Skeletal muscle tissue (tissue), 4 donors: ENCODE results near the gene MPI. TPM values are rescaled to one million over a fixed set of nuclear protein-coding genes. Genes with fewer than 3 reads are reported as not detected.
"Not testable (repeated sequence)": the region's sequence is repeated elsewhere in the genome, so short reads cannot be mapped to it uniquely, and the experiment has no call there.

Source experiments
- H3K27ac ChIP-seq: one replicate; pipeline ENCODE4 v1.7.0; 2013; ENCODE audit warnings: mild to moderate bottlenecking, low read depth, low read length, inconsistent platforms
- H3K27me3 ChIP-seq, 3 donors: one replicate each; pipeline ENCODE4 v1.7.0; 2013; ENCODE audit warnings: low read length in 3 of 3; ENCODE audit not compliant: control insufficient read depth in 3 of 3, insufficient read depth in 3 of 3
- H3K36me3 ChIP-seq, 3 donors: one replicate each; pipeline ENCODE4 v1.7.0; 2013; ENCODE audit warnings: low read length in 3 of 3; ENCODE audit not compliant: control insufficient read depth in 3 of 3, insufficient read depth in 3 of 3
- H3K4me1 ChIP-seq, 3 donors: one replicate each; pipeline ENCODE4 v1.7.0; 2013; ENCODE audit warnings: low read length in 3 of 3, mild to moderate bottlenecking in 3 of 3; ENCODE audit not compliant: control insufficient read depth in 3 of 3, insufficient read depth in 3 of 3
- H3K4me3 ChIP-seq, 3 donors: one replicate each; pipeline ENCODE4 v1.7.0; 2013; ENCODE audit warnings: low read length in 3 of 3
- H3K9ac ChIP-seq, 3 donors: one replicate each; pipeline ENCODE4 v1.7.0; 2013; ENCODE audit warnings: low read length in 3 of 3, mild to moderate bottlenecking in 3 of 3, moderate library complexity in 2 of 3, low read depth in 1 of 3
- H3K9me3 ChIP-seq, 3 donors: one replicate each; pipeline ENCODE4 v1.7.0; 2013; ENCODE audit warnings: low read length in 3 of 3; ENCODE audit not compliant: control insufficient read depth in 3 of 3
- total RNA-seq: library from RNA; depleted of rRNA; stranded (reverse); fragments of >200 nt; gene quantifications from one replicate; pipeline ENCODE4 v1.2.3, GENCODE V29; 2014
- donor health status: Osteomylitis.

The MPI gene
- total RNA-seq, 1 donor from 2014 or later, result 22.4 TPM

DNA sequence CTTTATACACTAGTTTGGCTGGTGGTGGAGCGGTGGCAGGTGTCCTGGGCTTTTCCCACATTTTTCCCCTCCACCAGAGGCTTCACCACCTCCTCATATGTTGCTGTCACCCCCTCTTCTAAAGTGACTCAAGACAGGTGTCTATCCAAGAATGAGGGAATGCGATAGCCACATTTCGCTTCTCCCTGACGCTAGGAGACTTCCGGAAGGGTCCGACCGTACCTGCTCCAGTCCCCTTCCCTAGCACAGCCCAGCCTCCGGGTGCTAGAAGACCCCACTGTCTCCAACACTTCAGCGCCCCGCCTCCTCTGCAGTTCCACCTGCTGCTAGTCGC is 17.2 kb upstream of the MPI start:
- peaks cover 0 to 5% (median 3%) of the 10 kb centered on the region in 3 donors for H3K36me3 ChIP-seq
- H3K4me3 ChIP-seq, result peak overlapping the region; percentile 89 to 98 (median 95)
- no peaks in the 10 kb centered on the region for H3K27me3 ChIP-seq
- H3K9ac ChIP-seq, result peak overlapping the region; percentile 86 to 92 (median 92)
- H3K4me1 ChIP-seq, result peaks cover 48 to 52% (median 48%) of the 10 kb centered on the region in 3 donors
- peak overlapping the region; percentile 65 for H3K27ac ChIP-seq
- H3K9me3 ChIP-seq, result no peaks in the 10 kb centered on the region

- Histone ChIP-seq H3K36me3 (peaks cover 0 to 3% (median under 1%) of the 10 kb centered on the region in 3 donors), H3K27me3 (no peaks in the 10 kb centered on the region), H3K4me3 (peak within 1 kb of the TSS; percentile 89 to 98 (median 95)), H3K9me3 (no peaks in the 10 kb centered on the region), H3K9ac (peak within 1 kb of the TSS; percentile 86 to 92 (median 92)), H3K4me1 (peaks cover 43 to 47% (median 47%) of the 10 kb centered on the region in 3 donors), H3K27ac (peak within 1 kb of the TSS; percentile 65)
Observed at GRCh38 chr15:74873036-74873755, 16.6 kb upstream of the MPI start, which contains the start of gene SCAMP2. TSS of gene SCAMP2 (minus strand) at chr15:74873365. CDS start at chr15:74873255, 110 bp downstream.

- peaks cover 37 to 42% (median 40%) of the 10 kb centered on the region in 3 donors for H3K4me1 ChIP-seq
- no peaks in the 10 kb centered on the region for H3K9me3 ChIP-seq
- H3K27ac ChIP-seq, result peak overlapping the region; percentile 37
- peak overlapping the region; percentile 89 to 98 (median 95) for H3K4me3 ChIP-seq
- H3K36me3 ChIP-seq, result no peaks in the 10 kb centered on the region
- no peaks in the 10 kb centered on the region for H3K27me3 ChIP-seq
- peak overlapping the region; percentile 81 to 92 (median 85) for H3K9ac ChIP-seq
Observed at GRCh38 chr15:74873756-74874424, 16.0 kb upstream of the MPI start.

DNA sequence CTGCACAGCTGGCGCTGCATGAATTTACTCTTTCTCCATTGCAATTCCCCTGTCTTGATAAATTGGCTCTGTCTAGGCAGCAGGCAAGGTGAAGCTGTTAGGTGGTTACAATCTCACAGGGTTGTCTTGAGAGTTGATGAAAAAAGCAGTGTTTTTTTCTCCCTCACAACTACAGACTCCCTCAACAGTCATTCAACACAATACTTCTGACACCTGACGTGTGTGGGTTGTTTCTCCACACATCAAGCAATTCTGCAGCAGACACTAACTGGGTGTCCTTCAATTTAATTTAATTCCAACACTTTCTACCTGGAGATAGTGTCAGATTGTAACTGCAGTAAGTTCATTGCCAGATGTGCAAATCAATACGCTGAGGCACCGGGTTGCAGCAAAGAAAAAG is 11.6 kb upstream of the MPI start:
- peaks cover 0 to 2% (median 0%) of the 10 kb centered on the region in 3 donors for H3K9me3 ChIP-seq
- H3K9ac ChIP-seq, result no peak overlapping the region
- H3K4me3 ChIP-seq, result no peak overlapping the region
- H3K4me1 ChIP-seq, result peaks cover 4 to 6% (median 6%) of the 10 kb centered on the region in 3 donors
- no peak overlapping the region for H3K27ac ChIP-seq
- no peaks in the 10 kb centered on the region for H3K36me3 ChIP-seq
- no peaks in the 10 kb centered on the region for H3K27me3 ChIP-seq

DNA sequence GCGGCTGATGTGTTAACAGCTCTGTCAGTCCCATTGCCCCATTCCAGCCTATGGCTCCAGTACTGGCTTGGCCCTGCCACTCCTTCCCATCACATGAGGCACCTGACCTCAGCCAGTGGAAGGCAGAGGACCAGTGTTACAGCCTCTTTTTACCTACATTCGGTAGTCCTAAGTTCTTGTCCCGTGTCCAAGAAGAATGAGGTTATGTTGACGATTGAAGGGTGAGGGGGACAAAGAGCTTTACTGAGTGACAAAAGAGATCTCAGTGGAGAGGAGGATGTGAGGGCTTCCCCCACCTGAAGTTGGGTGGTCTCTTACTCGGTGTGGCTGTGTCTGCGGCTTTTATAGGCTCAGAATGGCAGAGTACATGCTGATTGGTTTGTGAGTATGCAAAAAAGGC is 7.3 kb upstream of the MPI start:
- Histone ChIP-seq H3K9me3 (peaks cover 0 to 2% (median 0%) of the 10 kb centered on the region in 3 donors), H3K36me3 (no peaks in the 10 kb centered on the region), H3K27ac (no peak overlapping the region), H3K27me3 (no peaks in the 10 kb centered on the region), H3K4me3 (no peak overlapping the region), H3K4me1 (no peaks in the 10 kb centered on the region), H3K9ac (no peak overlapping the region)

GRCh38 chr15:74884428-74885223 is 5.2 kb upstream of the MPI start:
- H3K4me1 ChIP-seq, result peaks cover 9 to 11% (median 9%) of the 10 kb centered on the region in 3 donors
- H3K36me3 ChIP-seq, result no peaks in the 10 kb centered on the region
- no peak overlapping the region for H3K27ac ChIP-seq
- no peak overlapping the region for H3K4me3 ChIP-seq
- H3K27me3 ChIP-seq, result no peaks in the 10 kb centered on the region
- peaks cover 0 to 2% (median 0%) of the 10 kb centered on the region in 3 donors for H3K9me3 ChIP-seq
- H3K9ac ChIP-seq, result no peak overlapping the region

- no peak overlapping the region for H3K27ac ChIP-seq
Observed at GRCh38 chr15:74885461-74885860, 4.4 kb upstream of the MPI start.

DNA sequence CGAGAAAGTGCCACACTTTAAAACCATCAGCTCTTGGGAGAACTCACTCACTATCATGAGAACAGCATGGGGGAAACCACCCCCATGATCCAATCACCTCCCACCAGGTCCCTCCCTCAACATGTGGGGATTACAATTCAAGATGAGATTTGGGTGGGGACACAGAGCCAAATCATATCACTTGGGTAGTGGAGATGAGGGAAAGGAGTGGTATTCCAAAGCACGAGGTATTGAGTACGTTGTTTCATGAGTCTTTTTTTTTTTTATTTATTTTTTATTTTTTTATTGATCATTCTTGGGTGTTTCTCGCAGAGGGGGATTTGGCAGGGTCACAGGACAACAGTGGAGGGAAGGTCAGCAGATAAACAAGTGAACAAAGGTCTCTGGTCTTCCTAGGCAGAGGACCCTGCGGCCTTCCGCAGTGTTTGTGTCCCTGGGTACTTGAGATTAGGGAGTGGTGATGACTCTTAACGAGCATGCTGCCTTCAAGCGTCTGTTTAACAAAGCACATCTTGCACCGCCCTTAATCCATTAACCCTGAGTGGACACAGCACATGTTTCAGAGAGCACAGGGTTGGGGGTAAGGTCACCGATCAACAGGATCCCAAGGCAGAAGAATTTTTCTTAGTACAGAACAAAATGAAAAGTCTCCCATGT is 2.2 kb upstream of the MPI start:
- not testable (repeated sequence) for H3K9ac ChIP-seq, H3K4me3 ChIP-seq, H3K9me3 ChIP-seq, H3K27me3 ChIP-seq, H3K27ac ChIP-seq
- H3K4me1 ChIP-seq, result peaks cover 27 to 39% (median 35%) of the 10 kb centered on the region in 3 donors
- H3K36me3 ChIP-seq, result peaks cover 9 to 12% (median 11%) of the 10 kb centered on the region in 3 donors

More at GRCh38 chr15:74885461-74885860, 4.4 kb upstream of the MPI start:
- Histone ChIP-seq H3K9me3 (peaks cover 0 to 2% (median 0%) of the 10 kb centered on the region in 3 donors), H3K4me1 (peaks cover 13 to 18% (median 14%) of the 10 kb centered on the region in 3 donors), H3K4me3 (no peak overlapping the region), H3K9ac (no peak overlapping the region), H3K36me3 (no peaks in the 10 kb centered on the region), H3K27me3 (no peaks in the 10 kb centered on the region)

DNA sequence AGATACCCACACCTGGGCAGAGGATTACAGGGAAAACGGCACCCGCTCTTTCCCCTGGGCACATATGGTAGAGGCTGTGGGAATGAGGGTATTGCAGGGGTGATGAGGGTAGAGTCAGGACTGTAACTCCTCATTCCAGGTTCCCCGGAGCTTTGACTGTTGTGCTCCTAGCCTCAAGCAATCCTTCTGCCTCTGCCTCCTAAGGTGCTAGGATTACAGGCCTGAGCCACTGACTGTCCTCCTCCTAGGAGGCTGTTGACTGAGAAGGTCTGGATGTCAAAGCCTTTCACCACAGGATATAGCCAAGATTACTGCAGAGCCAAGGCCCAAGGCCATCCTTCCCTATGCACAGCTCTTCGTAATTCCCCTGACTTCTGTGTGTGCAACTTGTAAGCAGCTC is 1.1 kb upstream of the MPI start:
- H3K27me3 ChIP-seq, result no peaks in the 10 kb centered on the region
- H3K27ac ChIP-seq, result no peak overlapping the region
- H3K4me1 ChIP-seq, result peaks cover 27 to 44% (median 37%) of the 10 kb centered on the region in 3 donors
- H3K36me3 ChIP-seq, result peaks cover 19 to 23% (median 21%) of the 10 kb centered on the region in 3 donors
- H3K9me3 ChIP-seq, result no peaks in the 10 kb centered on the region
- peak overlapping the region in 1 of 3 donors; percentile 90 for H3K4me3 ChIP-seq
- H3K9ac ChIP-seq, result peak overlapping the region in 2 of 3 donors; percentile 38 to 99
